Vagina (tissue), 2 donors: ENCODE results near the gene KLF14.

Source experiments
- CTCF ChIP-seq, 3 experiments: fragments of 450-650 bp in 2 of 3; fragments of 200-600 bp in 1 of 3; sonication (generic) in 1 of 3; IDR thresholded peaks; one replicate each; pipeline ENCODE4 v1.5.1; 2017 to 2019; ENCODE audit warnings: antibody characterized with exemption in 3 of 3, mild to moderate bottlenecking in 2 of 3, moderate library complexity in 2 of 3
- POLR2AphosphoS5 ChIP-seq, 2 donors: sonication (generic); formaldehyde crosslinking; IDR thresholded peaks; one replicate each; pipeline ENCODE4 v1.9.0; 2017; ENCODE audit warnings: antibody characterized with exemption in 2 of 2, mild to moderate bottlenecking in 2 of 2, low read depth in 1 of 2; ENCODE audit not compliant: insufficient read depth in 1 of 2

GRCh38 chr7:130781346-130781745 lies 47.3 kb upstream of the KLF14 start:
- TF ChIP-seq CTCF (IDR thresholded peaks at IDR 0.05) (no peak), POLR2AphosphoS5 (IDR thresholded peaks at IDR 0.05; ENCODE audit: insufficient read depth in 1 of 2, low read depth in 1 of 2) (no peak)
